ENCODE results near the gene MIPEP. TPM values are rescaled to one million over a fixed set of nuclear protein-coding genes. Genes with fewer than 3 reads are reported as not detected.

Gene MIPEP
- total and polyA plus RNA-seq, 9 of the 15 experiments (the other 6 are each of a cell fraction or from before 2014, with no cell fraction given) = 1.7 to 19.3 (median 13.1) TPM

DNA sequence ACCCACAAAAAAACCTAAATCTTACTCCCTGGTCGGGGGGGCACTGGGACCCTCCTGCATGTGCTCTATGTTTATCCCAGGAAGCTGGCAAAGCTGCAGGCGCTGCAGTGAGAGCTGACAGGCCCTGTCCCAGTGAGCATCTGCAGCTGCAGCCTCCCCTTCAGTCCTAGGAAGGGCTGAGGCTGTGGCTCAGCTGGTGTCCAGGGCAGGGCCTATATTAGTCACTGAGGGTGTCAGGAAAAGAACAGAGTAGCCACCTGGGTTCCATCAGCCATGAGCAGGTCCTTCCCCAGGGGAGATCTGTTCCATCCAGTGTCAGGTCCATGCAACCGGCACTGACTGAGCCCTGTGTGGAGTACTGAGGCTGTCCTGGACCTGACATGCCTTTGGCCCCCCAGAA, 198.5 kb downstream of the MIPEP start:
- H3K9me3 ChIP-seq (replicated peaks; ENCODE audit: control insufficient read depth, insufficient read depth, low read depth, low read length) = no peaks in the 10 kb centered on the region
- no peak overlapping the region for H3K9ac ChIP-seq (ENCODE audit: insufficient read depth in 1 of 2, low read depth in 2 of 2, low read length in 2 of 2)
- H3K36me3 ChIP-seq (ENCODE audit: control insufficient read depth, insufficient read depth, low read length) = no peaks in the 10 kb centered on the region
- no peak for TF ChIP-seq SIN3A (IDR thresholded peaks at IDR 0.05; ENCODE audit: borderline replicate concordance in 2 of 2, control insufficient read depth in 1 of 2, low read depth in 2 of 2, low read length in 2 of 2)
- TF ChIP-seq, protein P1, sequence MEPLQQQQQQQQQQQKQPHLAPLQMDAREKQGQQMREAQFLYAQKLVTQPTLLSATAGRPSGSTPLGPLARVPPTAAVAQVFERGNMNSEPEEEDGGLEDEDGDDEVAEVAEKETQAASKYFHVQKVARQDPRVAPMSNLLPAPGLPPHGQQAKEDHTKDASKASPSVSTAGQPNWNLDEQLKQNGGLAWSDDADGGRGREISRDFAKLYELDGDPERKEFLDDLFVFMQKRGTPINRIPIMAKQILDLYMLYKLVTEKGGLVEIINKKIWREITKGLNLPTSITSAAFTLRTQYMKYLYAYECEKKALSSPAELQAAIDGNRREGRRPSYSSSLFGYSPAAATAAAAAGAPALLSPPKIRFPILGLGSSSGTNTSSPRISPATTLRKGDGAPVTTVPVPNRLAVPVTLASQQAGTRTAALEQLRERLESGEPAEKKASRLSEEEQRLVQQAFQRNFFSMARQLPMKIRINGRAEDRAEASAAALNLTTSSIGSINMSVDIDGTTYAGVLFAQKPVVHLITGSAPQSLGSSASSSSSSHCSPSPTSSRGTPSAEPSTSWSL (CRISPR knock-in tag; IDR thresholded peaks at IDR 0.05; ENCODE audit: borderline replicate concordance) = no peak
- TF ChIP-seq, protein P2, sequence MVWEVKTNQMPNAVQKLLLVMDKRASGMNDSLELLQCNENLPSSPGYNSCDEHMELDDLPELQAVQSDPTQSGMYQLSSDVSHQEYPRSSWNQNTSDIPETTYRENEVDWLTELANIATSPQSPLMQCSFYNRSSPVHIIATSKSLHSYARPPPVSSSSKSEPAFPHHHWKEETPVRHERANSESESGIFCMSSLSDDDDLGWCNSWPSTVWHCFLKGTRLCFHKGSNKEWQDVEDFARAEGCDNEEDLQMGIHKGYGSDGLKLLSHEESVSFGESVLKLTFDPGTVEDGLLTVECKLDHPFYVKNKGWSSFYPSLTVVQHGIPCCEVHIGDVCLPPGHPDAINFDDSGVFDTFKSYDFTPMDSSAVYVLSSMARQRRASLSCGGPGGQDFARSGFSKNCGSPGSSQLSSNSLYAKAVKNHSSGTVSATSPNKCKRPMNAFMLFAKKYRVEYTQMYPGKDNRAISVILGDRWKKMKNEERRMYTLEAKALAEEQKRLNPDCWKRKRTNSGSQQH (CRISPR knock-in tag; IDR thresholded peaks at IDR 0.05) = no peak
- TF ChIP-seq, protein P3, sequence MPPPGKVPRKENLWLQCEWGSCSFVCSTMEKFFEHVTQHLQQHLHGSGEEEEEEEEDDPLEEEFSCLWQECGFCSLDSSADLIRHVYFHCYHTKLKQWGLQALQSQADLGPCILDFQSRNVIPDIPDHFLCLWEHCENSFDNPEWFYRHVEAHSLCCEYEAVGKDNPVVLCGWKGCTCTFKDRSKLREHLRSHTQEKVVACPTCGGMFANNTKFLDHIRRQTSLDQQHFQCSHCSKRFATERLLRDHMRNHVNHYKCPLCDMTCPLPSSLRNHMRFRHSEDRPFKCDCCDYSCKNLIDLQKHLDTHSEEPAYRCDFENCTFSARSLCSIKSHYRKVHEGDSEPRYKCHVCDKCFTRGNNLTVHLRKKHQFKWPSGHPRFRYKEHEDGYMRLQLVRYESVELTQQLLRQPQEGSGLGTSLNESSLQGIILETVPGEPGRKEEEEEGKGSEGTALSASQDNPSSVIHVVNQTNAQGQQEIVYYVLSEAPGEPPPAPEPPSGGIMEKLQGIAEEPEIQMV (tag; conservative IDR thresholded peaks at IDR 0.05; ENCODE audit: low read depth) = no peak
- TF ChIP-seq ZNF184 (CRISPR knock-in tag; IDR thresholded peaks at IDR 0.05) = no peak
- TF ChIP-seq, protein P4, sequence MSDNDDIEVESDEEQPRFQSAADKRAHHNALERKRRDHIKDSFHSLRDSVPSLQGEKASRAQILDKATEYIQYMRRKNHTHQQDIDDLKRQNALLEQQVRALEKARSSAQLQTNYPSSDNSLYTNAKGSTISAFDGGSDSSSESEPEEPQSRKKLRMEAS (CRISPR knock-in tag; IDR thresholded peaks at IDR 0.05) = no peak
- no peak for TF ChIP-seq MCM5 (IDR thresholded peaks at IDR 0.05; ENCODE audit: low read depth)
- TF ChIP-seq DMBX1 (CRISPR knock-in tag; IDR thresholded peaks at IDR 0.05; ENCODE audit: borderline replicate concordance) = no peak
- TF ChIP-seq ZNF282 (CRISPR knock-in tag; IDR thresholded peaks at IDR 0.05) = no peak
- no peak for TF ChIP-seq DDX20 (tag; IDR thresholded peaks at IDR 0.05; ENCODE audit: low read depth)
- TF ChIP-seq TRIM24 (IDR thresholded peaks at IDR 0.05) = no peak
- TF ChIP-seq, protein P5, sequence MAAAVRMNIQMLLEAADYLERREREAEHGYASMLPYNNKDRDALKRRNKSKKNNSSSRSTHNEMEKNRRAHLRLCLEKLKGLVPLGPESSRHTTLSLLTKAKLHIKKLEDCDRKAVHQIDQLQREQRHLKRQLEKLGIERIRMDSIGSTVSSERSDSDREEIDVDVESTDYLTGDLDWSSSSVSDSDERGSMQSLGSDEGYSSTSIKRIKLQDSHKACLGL (CRISPR knock-in tag; IDR thresholded peaks at IDR 0.05; ENCODE audit: borderline replicate concordance, poor library complexity, severe bottlenecking) = no peak
- TF ChIP-seq, protein P6, sequence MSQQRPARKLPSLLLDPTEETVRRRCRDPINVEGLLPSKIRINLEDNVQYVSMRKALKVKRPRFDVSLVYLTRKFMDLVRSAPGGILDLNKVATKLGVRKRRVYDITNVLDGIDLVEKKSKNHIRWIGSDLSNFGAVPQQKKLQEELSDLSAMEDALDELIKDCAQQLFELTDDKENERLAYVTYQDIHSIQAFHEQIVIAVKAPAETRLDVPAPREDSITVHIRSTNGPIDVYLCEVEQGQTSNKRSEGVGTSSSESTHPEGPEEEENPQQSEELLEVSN (IDR thresholded peaks at IDR 0.05; ENCODE audit: borderline replicate concordance in 1 of 2, extremely low read depth in 1 of 2, insufficient read depth in 1 of 2, insufficient read length in 1 of 2, low read depth in 1 of 2, low read length in 1 of 2, poor library complexity in 1 of 2, severe bottlenecking in 1 of 2) = no peak
- no peak overlapping the region for H3K4me3 ChIP-seq
- no peak for DNase-seq (ENCODE audit: extremely low read depth in 1 of 4, low spot score in 3 of 4)
- in situ Hi-C loops (cut with MboI) = no loop called here
- intact Hi-C loops (cut with micrococcal nuclease) = no loop called here
- no peak for FAIRE-seq
- no peaks in the 10 kb centered on the region for H3K79me2 ChIP-seq (ENCODE audit: control insufficient read depth, insufficient read depth, low read length)
- BruUV-seq (replicated peaks) = no TSS peak
- H2AFZ ChIP-seq (ENCODE audit: low read depth, low read length) = no peak overlapping the region
- peaks cover 0 to 7% of the 10 kb centered on the region in 2 experiments; a peak in 1 of 5 replicates for H3K4me1 ChIP-seq (replicated peaks in 1 of 2; ENCODE audit: control insufficient read depth in 2 of 2, insufficient read depth in 2 of 2, low read length in 2 of 2)
- ATAC-seq = no peak
- peaks cover 0 to 14% of the 10 kb centered on the region in 2 experiments; a peak in 2 of 5 replicates for H3K27me3 ChIP-seq (ENCODE audit: control insufficient read depth in 2 of 2, insufficient read depth in 2 of 2, low read length in 2 of 2)
- 0% methylated on average over 2 of the region's 3 CpGs for WGBS (ENCODE audit: insufficient coverage, low coverage, missing lambda C conversion rate)
- CTCF ChIA-PET (ENCODE audit: low intra/inter-chr PET ratio) = no interaction called here
- no peak overlapping the region for H3K27ac ChIP-seq (ENCODE audit: extremely low read depth, low read depth, low read length)
- POLR2A ChIA-PET = no interaction called here
- no peak overlapping the region for H3K4me2 ChIP-seq (ENCODE audit: insufficient read depth, low read length)
- no peaks in the 10 kb centered on the region for H3K9me1 ChIP-seq (ENCODE audit: control insufficient read depth, insufficient read depth, low read length)
- H4K20me1 ChIP-seq (replicated peaks; ENCODE audit: control insufficient read depth, insufficient read depth, low read length) = no peaks in the 10 kb centered on the region

All from K562 (cell line).